ENCODE data around the gene DISC1.

DNA sequence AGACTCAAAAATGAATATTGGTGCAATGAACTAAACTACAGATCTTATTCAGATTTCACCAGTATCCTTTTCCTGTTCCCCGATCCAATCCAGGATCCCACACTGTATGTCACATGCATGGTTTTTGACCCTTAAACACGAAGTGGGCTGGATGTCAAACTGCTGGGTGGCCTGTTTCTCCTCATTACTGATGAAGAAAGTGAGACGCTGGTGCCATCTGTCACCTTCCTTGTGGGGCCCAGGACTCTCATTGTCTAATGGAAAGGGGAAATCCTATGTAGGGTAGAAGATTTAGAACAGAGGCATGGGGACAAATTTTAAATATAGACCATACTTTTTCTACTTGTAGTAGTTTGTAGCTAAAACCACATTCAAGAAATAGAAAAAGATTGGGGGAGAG lies 56.2 kb downstream of the DISC1 start:
- no peak for TF ChIP-seq CTCF (IDR thresholded peaks at IDR 0.05; ENCODE audit: insufficient read depth, low read length)
- TF ChIP-seq POLR2AphosphoS5 (IDR thresholded peaks at IDR 0.05; ENCODE audit: low read depth): no peak
- TF ChIP-seq GABPA (IDR thresholded peaks at IDR 0.05; ENCODE audit: low read depth): no peak
- TF ChIP-seq, protein P1, sequence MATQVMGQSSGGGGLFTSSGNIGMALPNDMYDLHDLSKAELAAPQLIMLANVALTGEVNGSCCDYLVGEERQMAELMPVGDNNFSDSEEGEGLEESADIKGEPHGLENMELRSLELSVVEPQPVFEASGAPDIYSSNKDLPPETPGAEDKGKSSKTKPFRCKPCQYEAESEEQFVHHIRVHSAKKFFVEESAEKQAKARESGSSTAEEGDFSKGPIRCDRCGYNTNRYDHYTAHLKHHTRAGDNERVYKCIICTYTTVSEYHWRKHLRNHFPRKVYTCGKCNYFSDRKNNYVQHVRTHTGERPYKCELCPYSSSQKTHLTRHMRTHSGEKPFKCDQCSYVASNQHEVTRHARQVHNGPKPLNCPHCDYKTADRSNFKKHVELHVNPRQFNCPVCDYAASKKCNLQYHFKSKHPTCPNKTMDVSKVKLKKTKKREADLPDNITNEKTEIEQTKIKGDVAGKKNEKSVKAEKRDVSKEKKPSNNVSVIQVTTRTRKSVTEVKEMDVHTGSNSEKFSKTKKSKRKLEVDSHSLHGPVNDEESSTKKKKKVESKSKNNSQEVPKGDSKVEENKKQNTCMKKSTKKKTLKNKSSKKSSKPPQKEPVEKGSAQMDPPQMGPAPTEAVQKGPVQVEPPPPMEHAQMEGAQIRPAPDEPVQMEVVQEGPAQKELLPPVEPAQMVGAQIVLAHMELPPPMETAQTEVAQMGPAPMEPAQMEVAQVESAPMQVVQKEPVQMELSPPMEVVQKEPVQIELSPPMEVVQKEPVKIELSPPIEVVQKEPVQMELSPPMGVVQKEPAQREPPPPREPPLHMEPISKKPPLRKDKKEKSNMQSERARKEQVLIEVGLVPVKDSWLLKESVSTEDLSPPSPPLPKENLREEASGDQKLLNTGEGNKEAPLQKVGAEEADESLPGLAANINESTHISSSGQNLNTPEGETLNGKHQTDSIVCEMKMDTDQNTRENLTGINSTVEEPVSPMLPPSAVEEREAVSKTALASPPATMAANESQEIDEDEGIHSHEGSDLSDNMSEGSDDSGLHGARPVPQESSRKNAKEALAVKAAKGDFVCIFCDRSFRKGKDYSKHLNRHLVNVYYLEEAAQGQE (IDR thresholded peaks at IDR 0.05; ENCODE audit: insufficient replicate concordance, low read depth): no peak

Measured in HL-60 (cell line).